ENCODE measurements around the gene HLA-DMA.

GRCh38 chr6:32977953-32978324, 25.0 kb upstream of the HLA-DMA start:
- TF ChIP-seq LEF1 (IDR thresholded peaks at IDR 0.05; ENCODE audit: borderline replicate concordance) (no peak), FOXK2 (IDR thresholded peaks at IDR 0.05) (no peak), ZNF384 (IDR thresholded peaks at IDR 0.05) (no peak), NFRKB (IDR thresholded peaks at IDR 0.05) (no peak), ARNT (IDR thresholded peaks at IDR 0.05) (no peak)
- TF ChIP-seq, protein P1, sequence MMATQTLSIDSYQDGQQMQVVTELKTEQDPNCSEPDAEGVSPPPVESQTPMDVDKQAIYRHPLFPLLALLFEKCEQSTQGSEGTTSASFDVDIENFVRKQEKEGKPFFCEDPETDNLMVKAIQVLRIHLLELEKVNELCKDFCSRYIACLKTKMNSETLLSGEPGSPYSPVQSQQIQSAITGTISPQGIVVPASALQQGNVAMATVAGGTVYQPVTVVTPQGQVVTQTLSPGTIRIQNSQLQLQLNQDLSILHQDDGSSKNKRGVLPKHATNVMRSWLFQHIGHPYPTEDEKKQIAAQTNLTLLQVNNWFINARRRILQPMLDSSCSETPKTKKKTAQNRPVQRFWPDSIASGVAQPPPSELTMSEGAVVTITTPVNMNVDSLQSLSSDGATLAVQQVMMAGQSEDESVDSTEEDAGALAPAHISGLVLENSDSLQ (IDR thresholded peaks at IDR 0.05): no peak
